ENCODE results near the gene BACE2.

The BACE2 gene

DNA sequence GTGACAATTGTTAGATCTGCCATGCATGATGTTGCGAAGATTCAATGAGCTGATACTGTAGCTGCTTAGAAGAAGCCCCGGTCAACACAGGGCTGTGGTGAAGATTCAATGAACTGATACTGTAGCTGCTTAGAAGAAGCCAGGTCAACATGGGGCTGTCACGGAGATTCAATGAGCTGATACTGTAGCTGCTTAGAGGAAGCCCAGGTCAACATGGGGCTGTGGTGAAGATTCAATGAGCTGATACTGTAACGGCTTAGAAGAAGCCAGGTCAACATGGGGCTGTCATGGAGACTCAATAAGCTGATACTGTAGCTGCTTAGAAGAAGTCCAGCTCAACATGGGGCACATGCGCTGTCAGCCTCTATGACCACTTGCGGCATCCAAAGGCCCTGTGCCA, 18.8 kb upstream of the BACE2 start:
- no peak for DNase-seq

DNA sequence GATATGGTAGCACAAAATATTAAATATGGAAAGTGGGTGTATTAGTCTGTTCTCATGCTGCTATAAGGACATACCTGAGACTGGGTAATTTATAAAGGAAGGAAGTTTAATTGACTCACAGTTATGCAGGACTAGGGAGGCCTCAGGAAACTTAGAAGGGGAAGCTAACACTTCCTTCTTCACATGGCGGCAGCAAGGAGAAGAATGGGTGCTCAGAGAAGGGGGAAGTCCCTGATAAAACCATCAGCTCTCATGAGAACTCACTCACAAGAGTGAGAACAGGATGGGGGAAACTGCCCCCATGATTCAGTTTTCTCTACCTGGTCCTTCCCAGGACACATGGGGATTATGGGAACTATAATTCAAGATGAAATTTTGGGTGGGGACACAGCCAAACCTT, 15.8 kb upstream of the BACE2 start:
- DNase-seq: peak; percentile 49

DNA sequence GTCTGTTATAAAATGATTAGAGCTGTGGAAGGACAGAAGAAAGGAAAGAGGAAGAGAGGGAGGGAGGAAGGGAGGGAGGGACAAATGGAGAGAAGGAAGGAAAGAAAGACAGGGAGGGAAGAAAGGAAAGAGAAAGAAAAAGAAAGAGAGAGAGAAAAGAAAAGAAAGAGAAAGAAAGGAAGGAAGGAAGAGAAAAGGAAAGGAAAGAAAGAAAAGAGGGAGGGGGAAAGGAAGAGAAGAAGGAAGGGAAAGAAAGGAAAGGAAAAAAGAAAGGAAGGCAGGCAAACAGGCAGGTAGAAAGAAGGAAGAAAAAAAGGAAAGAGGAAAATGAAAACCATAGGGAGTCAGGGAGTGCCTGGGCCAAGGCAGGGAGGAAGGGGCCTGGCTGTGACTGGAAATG, 14.5 kb upstream of the BACE2 start:
- no peak for DNase-seq

DNA sequence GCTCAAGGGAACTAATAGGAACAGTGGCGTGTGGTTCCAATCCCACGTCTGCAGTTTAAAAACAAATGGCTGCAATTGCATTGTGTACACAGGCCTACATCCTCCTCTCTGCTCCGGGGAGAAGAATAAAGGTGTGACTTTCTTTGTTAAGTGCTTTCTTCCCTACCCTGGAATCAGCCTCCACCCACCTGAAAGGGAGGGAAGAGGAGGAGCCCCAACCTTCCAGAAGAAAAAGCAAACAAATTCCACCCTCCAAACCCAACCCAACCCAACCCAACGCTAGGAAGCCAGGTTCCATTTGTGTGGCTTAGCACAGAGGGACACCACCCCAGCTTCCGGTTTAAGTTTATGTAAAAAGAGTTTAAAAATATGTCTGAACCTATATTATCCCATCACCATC, 11.8 kb upstream of the BACE2 start:
- DNase-seq: no peak

DNA sequence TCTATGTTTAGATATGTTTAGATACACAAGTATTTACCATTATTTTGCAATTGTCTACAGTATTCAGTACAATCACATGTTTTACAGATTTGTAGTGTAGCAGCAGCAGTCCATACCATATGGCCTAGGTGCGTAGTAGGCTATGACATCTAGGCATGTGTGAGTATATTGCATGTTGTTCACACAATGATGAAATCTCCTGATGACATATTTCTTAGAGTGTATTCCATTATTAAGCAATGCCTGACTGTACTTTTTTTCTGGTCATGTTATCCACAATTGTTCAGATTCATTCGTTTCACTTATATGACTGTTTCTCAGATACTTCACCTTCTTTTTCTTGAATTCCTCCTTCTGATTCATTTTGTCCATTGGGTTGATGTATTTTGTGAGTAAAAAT, 9.9 kb upstream of the BACE2 start:
- peak; percentile 59 for DNase-seq

DNA sequence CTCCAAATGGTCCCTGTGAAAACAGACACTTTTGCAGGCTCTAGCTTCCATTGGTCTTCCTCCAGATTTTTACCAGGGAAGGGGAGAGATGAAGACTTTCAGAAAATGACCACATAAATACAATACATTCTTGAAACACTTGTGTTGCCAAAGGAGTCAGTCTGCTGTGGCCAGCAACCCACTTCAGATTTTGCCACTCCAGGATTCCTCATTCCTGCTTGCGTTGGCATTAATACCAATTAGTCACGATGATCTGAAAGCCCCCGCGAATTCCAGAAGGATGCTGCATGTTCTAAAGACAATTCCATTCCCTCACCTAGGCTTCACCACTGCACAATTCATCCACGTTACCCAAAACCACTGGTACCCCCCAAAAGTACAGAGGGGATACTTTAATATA, 7.9 kb upstream of the BACE2 start:
- no peak for DNase-seq

DNA sequence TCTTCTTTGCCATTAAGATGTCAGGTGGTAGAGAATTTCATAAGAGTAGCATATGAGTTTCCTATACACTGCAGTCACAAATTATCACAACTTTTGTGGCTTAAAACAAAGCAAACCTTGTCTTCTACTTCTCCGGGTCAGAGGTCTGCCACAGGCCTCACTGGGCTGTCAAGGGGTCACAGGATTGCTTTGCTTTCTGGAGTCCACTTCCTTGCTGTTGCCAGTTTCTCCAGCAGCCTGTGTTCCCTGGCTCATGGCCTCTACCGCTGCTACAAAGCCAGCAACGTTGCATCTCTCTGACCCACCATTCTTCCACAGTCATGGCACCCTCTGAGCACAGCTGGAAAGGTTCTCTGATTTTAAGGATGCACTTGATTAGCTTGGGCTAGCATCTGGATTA, 6.5 kb upstream of the BACE2 start:
- no peak for DNase-seq

DNA sequence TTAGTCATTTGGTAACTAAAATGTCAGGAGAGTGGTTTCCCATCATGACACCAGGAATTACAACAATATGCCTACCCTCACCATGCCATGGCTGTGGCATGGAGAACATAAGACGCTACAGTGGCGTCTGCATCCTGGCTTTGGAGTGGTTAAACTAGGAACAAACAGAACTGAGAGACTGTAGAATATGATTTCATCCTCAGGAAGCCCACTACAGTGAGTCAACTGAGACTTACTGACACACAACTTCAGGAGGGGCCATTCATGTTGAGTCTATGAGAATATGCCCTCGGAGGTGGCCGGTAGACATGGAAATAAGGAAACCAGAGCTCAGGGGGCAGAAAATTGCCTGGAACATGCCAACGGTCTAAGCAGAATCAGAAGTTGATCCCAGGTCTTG, 5.9 kb upstream of the BACE2 start:
- DNase-seq: no peak

DNA sequence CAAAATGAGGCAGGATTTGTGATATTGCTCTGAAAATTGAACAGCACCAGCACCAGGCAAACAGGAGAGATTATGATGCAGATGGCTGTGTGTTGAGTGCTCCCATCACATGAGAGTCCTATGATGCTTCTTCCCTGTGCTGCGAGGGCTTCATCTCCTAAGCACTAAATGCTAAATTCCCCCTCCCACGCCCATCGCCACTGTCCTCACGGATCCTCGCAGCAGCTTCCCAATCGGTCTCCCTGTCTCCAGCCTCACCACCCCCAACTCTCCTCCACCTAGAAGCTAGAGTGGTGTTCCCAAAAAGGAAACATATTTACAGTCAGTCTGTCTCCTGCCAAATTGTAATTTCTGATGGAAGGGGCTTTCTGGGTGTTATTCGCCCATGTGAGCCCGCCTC, 4.9 kb upstream of the BACE2 start:
- no peak for DNase-seq

DNA sequence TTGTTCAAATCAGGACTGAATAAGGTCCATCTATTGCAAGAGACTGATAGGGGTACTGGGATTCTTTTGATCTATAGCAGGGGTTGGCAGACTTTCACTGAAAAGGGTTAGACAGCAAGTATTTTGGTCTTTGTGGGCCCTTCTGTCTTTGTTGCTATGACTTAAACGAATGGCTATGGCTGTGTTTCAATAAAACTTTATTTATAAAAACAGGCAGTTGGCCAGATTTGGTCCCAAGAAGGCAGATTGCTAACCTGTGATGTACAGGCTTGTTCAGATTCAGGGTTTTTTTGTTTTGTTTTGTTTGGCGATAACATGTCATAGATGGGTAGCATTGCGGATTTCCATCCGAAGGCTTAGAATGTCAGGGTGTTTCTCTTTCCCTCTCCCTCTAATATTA, 3.9 kb upstream of the BACE2 start:
- no peak for DNase-seq

DNA sequence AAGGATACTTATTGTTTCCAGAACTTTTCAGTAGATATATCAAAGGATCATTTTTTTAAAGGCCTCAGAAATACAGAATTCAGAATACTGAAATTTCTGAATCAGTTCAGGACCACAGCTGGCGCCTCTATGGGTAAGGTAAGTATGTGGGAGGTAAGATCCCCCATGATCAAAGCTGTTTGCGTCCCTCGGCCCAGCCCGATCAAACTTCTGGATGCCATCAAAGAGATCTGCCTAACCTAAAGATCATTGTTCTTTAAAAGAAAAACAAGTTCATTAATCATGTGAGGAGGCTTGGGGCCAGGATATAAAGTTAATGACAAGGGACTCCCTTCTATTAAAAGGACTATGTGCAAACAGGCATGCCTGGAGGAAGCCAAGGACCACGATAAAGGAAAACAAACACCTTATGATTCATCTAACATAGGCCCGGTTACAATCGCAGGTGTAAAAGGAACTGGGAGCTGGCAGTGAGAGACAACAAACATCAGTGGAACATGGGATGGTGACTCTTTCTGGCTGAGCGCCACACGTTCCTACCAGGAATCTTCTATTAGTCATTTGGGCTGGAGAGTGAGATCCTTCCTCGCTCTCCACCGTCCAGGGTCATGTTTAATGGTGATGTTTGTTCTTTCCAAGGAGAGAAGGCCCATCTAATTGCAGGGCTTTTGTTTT, 2.8 kb upstream of the BACE2 start:
- DNase-seq: no peak

DNA sequence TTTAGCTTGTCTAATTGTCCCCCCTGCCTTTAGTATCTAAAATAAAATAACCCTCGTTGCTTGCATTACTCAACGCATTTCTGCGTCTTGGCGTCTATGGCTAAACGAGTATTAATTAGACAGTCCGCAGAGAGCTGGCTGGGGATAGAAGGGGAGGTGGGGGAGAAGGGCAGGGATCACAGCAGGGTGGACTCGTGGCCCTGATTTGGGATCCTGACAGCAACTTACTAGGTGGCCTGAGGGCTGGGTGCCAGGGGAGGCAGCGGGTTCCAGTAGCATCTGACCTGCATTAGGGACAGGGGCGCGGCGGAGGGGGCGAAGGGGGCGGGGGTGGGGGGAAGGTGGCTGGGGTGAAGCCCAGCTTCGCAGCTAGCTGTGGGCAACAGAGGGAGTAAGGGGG, 1.1 kb upstream of the BACE2 start:
- DNase-seq: no peak

DNA sequence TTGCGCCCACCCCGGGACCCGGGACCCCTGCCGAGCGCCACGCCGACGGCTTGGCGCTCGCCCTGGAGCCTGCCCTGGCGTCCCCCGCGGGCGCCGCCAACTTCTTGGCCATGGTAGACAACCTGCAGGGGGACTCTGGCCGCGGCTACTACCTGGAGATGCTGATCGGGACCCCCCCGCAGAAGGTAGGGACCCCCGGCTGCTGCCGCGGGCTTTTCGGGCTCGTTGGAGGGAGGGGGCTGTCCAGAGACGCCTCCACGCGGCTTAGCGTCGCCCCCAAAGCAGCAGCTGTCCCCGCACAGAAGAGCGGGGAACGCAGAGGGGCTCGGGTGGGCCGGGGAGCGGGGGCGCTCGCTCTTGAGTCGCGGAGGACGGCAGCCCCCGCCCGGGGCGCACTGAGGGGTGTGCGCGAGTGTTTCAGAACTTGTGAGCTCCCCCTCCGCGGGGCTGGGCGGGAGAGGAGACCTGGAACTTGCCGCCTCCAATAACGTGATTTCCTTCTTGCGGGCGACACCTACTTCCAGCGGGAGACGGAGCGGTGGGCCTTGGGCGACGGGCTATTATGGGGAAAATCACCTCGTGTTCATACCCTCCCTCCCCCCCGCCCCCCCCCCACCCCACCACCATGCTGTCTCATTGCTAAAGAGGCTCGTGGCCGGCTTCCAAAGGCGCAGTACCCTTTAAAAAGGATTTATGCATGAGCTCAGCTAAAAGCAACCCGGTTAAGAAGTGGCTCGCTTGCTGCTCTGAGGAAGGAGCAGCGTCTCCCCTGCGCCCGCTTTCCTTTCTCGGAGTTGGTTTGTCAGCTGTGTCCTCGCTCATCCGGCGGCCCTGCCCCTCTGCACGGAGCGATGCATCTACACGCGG, 664 bp downstream of the BACE2 start:
- DNase-seq: peak; percentile 8

DNA sequence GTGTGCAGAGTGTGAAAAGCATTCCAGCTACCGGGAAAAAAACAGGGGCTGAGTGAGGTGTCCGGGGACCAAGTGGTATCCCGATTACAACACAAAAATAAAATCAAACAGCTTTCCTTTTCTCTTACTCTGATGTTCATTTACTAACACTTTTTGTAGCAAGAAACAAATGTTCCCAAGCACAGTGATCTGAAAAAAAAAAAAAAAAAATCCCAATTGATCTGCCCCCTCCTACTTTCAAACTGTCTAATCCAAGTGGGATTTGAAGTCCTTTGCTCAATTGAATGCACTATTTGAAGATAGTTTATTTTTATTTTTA, 1.3 kb downstream of the BACE2 start:
- no peak for DNase-seq

DNA sequence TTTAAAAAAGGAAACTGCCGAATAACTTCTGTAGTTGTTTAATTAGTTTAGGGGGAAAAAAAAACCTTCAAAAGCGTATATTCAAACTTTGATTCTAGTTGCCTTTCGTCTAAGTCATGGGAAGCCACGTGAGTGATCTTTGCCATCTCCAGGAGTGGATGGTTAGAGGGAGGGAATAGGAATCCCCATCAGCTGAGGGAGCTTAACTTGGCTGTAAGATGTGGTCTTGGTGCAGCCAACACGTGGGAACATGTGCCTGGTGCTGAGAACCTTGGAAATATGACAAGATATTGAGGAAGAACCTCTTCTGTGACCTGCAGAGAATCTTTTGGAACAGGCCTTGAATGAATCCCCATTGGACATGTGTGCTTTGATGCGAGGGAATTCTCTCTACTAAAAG, 1.7 kb downstream of the BACE2 start:
- no peak for DNase-seq

DNA sequence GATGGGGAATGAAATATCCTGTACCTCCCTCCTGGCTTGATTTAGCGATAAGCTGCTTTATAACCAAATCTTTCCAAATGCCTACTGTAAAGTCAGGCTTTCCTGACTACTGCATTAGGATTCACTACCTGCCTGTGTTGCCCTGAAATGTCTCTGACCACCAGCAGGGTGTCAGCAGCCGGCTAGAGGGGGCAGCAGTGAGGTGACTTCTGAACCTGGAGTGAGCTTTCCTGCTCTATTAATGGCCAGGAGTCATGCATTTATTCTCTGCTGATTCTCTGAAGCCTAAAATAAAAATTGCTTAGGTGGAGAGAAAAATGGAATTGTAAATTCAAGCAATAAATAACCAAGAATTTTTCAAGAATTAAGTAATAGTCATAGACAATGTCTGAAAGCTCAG, 2.5 kb downstream of the BACE2 start:
- DNase-seq: peak; percentile 8

DNA sequence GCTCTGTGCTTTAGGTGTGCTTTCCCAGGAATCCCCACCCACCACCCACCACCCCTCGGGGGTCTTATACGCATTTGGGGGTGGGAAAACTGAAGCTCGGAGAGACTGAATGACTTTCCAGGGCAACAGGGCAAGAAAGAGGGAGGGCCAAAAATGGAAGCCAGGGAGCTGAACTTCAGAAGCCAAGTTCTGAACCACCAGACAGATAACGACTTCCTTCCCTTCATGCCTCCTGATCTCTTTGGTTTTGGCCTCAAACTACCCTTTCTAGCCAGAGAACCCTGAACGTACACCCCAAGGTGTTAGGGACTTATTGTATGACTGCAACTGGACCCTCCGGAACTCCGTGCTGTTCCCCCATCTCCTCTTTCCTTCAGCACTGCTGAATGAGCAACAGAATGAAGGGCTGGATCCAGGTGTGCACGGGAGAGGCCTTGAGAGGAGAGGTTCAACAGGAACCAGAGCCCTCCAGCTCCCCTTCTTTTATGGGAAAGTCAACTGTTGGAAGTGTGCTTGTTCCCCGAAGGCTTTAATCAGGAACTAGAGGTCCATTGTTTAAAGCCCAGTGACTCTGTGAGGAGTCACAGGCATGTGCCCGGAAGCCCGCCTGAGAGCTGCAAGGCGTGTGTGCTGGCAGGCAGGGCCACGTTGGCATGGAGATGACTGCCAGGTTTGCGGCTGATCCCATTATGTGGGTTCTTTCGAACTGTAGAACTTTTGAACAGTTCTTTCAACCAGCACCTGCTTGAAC, 3.1 kb downstream of the BACE2 start:
- no peak for DNase-seq

DNA sequence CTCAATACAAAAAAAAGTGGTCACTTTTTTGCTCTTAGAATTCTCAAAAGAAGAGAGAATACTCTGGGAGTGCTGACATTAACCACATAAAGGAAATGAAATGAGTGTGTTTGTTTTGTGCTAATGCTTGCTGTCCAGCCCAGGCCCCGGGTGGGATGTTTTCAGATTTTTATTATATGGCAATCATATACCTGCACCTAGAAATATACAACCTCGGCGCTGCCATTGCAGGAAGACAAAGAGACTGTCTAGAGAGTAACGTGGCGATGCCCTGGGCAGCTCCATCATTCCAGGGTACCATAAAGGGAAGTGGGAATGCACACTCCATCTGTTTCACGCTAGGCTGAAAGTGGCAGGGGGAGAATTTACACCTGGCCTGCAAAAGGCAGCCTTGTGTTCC, 7.1 kb downstream of the BACE2 start:
- no peak for DNase-seq

DNA sequence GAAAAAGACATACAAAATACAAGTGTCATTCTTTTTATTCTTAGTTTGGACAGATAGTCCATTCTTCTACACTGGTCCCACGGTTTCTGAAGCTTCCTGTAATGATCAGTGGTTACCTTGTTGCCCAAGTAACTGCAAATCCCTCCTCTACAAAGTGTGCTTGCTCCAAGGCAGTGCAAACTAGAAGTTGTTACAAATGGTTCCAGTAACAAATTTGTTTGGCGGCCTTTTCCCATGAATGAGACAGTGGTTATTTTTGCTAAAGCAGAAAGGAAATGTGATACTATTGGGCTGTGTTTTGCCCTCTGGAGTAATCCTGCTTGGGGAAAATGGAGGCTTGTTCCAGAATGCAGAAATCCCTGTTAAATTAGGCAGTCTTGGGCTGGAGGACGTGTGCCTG, 8.9 kb downstream of the BACE2 start:
- DNase-seq: no peak

DNA sequence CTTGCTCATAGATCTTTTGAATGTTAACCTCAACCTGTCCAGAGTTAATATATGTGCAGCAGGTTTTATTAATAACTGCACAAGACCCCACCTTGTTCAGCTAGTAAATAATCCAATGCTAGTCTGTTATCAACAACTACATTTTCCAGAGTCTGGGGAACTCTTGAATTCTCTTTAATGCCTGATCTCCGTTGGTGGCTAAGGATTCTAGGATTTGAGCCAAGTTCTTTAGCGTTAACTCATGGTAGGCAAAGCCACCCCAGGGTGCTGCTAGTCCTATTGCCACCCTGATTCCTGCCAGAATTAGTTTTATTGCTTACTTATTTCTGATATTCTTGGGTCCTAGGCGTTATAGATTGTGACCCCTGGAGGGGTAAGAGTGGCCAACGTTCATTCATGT, 12.8 kb downstream of the BACE2 start:
- DNase-seq: no peak

DNA sequence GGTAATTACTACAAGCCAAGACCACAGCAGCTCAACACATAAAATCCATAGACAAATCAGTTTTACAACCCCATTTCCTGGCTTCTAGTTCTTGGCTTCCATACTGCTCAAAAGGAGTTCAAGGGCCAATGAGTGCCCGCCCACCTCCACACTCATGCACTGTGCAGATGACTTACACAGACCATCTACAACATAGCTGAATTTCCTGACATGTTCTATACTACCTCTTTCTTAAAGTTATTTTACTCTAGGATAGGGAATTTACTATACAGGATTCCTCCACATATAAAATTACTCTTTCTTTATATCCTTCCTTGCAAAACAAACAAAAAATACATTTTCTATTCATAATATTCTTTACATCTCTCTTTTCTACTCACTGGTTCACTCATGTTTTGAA, 14.6 kb downstream of the BACE2 start:
- no peak for DNase-seq

DNA sequence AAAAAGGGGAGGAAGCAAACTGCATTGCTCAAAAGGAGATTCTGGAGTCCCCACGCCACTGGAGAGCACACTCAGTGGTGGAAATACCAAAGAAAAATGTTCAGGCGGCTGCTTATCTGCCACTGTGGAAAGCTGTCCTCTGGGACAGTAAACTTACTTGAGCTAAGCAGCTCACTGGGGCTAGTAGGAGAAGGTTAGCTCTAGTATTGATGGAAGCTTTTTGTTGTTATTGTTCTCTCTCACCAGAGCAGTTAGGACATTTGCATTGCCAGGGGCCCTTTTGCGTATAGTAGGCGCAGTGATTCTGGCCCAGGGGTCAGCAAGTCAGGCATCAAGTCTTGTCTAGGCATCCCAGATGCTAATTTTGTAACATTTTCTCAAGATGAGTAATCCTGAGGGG, 15.6 kb downstream of the BACE2 start:
- no peak for DNase-seq

DNA sequence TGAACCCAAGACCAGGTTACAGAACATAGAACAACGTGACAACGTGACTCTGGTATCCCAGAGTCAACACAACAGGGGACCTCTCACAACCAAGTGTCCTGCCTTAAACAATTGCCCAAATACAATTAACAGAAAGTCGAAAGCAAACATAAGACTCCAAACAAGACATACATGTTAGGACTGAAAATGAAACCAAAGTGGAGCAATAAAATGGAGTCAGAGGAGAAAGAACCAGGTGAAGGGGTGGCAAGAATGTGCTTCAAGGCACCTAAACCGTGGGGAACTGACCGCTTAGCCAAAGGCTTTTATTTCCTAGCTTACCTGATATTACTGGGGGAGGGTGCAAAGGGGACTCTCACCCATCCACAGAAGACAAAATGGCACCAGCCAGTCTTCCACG, 17.8 kb downstream of the BACE2 start:
- DNase-seq: no peak
